Trophoblast cell (in vitro differentiated cells and primary cell): ENCODE results near the gene SLC25A52.

Experiments
- DNase-seq, 2 donors: peaks; one replicate each; pipeline ENCODE4 v3.0.0-alpha.2; 2016
- H2AFZ ChIP-seq: 2 replicates; pipeline ENCODE4 v1.6.1; 2013; ENCODE audit warnings: low read length, moderate library complexity, mild to moderate bottlenecking; ENCODE audit not compliant: insufficient read depth, poor library complexity
- H2AK5ac ChIP-seq: 2 replicates; pipeline ENCODE4 v1.6.1; 2013; ENCODE audit warnings: mild to moderate bottlenecking, low read length
- H2BK120ac ChIP-seq: 2 replicates; pipeline ENCODE4 v1.6.1; 2013; ENCODE audit warnings: low read length, mild to moderate bottlenecking, moderate library complexity; ENCODE audit not compliant: insufficient read depth, poor library complexity
- H2BK12ac ChIP-seq: 2 replicates; pipeline ENCODE4 v1.6.1; 2013; ENCODE audit warnings: mild to moderate bottlenecking, low read length, moderate library complexity
- H2BK5ac ChIP-seq: 2 replicates; pipeline ENCODE4 v1.6.1; 2013; ENCODE audit warnings: low read length, low read depth, moderate library complexity, mild to moderate bottlenecking; ENCODE audit not compliant: poor library complexity
- H3K14ac ChIP-seq: 2 replicates; pipeline ENCODE4 v1.6.1; 2013; ENCODE audit warnings: mild to moderate bottlenecking, low read length
- H3K18ac ChIP-seq: 2 replicates; pipeline ENCODE4 v1.6.1; 2013; ENCODE audit warnings: mild to moderate bottlenecking, low read length
- H3K23ac ChIP-seq: 2 replicates; pipeline ENCODE4 v1.6.1; 2013; ENCODE audit warnings: low read length
- H3K27ac ChIP-seq: 2 replicates; pipeline ENCODE4 v1.5.1; 2013; ENCODE audit warnings: low read depth, mild to moderate bottlenecking, inconsistent platforms, low read length, moderate library complexity
- H3K27me3 ChIP-seq: 2 replicates; pipeline ENCODE4 v1.6.1; 2013; ENCODE audit warnings: inconsistent platforms, mild to moderate bottlenecking, low read length, moderate library complexity; ENCODE audit not compliant: insufficient read depth
- H3K36me3 ChIP-seq, 2 experiments: 1 replicate in 1 of 2; 2 replicates in 1 of 2; pipeline ENCODE4 v1.6.1; 2013; ENCODE audit warnings: low read length in 2 of 2, mild to moderate bottlenecking in 2 of 2, moderate library complexity in 1 of 2; ENCODE audit not compliant: insufficient read depth in 2 of 2, control insufficient read depth in 1 of 2
- H3K4ac ChIP-seq: 2 replicates; pipeline ENCODE4 v1.6.1; 2013; ENCODE audit warnings: low read depth, mild to moderate bottlenecking, low read length, moderate library complexity
- H3K4me1 ChIP-seq, 2 experiments: 1 replicate in 1 of 2; 2 replicates in 1 of 2; pipeline ENCODE4 v1.6.1; 2013; ENCODE audit warnings: low read length in 2 of 2, mild to moderate bottlenecking in 2 of 2, moderate library complexity in 1 of 2; ENCODE audit not compliant: insufficient read depth in 2 of 2, control insufficient read depth in 1 of 2
- H3K4me2 ChIP-seq: 2 replicates; pipeline ENCODE4 v1.6.1; 2013; ENCODE audit warnings: inconsistent platforms, mild to moderate bottlenecking, low read length, moderate library complexity
- H3K4me3 ChIP-seq: 2 replicates; pipeline ENCODE4 v1.5.1; 2013; ENCODE audit warnings: mild to moderate bottlenecking, low read depth, low read length, inconsistent platforms
- H3K79me1 ChIP-seq: one replicate; pipeline ENCODE4 v1.6.1; 2013; ENCODE audit warnings: low read length
- H3K79me2 ChIP-seq: 2 replicates; pipeline ENCODE4 v1.6.1; 2013; ENCODE audit warnings: low read length, mild to moderate bottlenecking; ENCODE audit not compliant: control insufficient read depth, insufficient read depth, poor library complexity
- H3K9ac ChIP-seq: 2 replicates; pipeline ENCODE4 v1.6.1; 2013; ENCODE audit warnings: mild to moderate bottlenecking, low read length
- H3K9me3 ChIP-seq: 2 replicates; pipeline ENCODE4 v1.6.1; 2013; ENCODE audit warnings: low read depth, mild to moderate bottlenecking, control low read depth, inconsistent platforms, low read length; ENCODE audit not compliant: insufficient read depth
- H4K12ac ChIP-seq: 2 replicates; pipeline ENCODE4 v1.6.1; 2013; ENCODE audit warnings: low read depth, mild to moderate bottlenecking, low read length, moderate library complexity
- H4K8ac ChIP-seq: 2 replicates; pipeline ENCODE4 v1.6.1; 2013; ENCODE audit warnings: low read depth, mild to moderate bottlenecking, low read length, moderate library complexity
- H4K91ac ChIP-seq: one replicate; pipeline ENCODE4 v1.6.1; 2013; ENCODE audit warnings: low read depth, mild to moderate bottlenecking, low read length, moderate library complexity
- WGBS: extraction: QIAGEN DNeasy Blood & Tissue Kit; methylation state at CpG from one replicate; pipeline ENCODE4 v1.1.7; 2013; ENCODE audit warnings: missing lambda C conversion rate; ENCODE audit not compliant: insufficient read length, insufficient coverage; ENCODE audit errors: extremely low coverage; 5-methylcytosine and 5-hydroxymethylcytosine counted together

The SLC25A52 gene

DNA sequence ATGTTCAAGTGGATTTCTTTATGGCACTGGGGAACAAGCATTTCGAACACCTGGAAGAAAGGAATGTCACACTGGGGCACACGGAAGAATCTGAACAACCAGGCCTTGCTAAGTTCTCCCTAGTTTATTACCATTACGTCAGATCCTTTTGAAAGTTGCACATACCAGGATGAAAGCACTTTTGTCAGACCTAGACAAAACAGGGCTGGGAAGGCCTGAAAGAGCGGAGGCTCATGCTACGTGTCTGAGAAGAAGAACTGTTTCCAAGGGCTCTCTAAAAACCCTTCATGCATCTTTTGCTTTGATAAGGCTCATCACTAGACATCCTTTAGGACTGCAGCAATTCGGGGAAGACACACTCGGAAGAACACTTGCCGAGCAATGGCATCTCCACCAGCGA lies 15.4 kb upstream of the SLC25A52 start:
- H3K27me3 ChIP-seq = no peaks in the 10 kb centered on the region
- H3K36me3 ChIP-seq = no peaks in the 10 kb centered on the region
- H2BK5ac ChIP-seq = no peak overlapping the region
- no peak overlapping the region for H2AK5ac ChIP-seq
- H3K4me2 ChIP-seq = no peak overlapping the region
- DNase-seq = no peak
- H4K91ac ChIP-seq = no peak overlapping the region
- H2BK12ac ChIP-seq = no peak overlapping the region
- H3K14ac ChIP-seq = no peak overlapping the region
- peaks cover 5% of the 10 kb centered on the region for H3K9me3 ChIP-seq
- H2BK120ac ChIP-seq = no peak overlapping the region
- no peak overlapping the region for H3K4ac ChIP-seq
- H4K8ac ChIP-seq = no peak overlapping the region
- H3K79me2 ChIP-seq = no peaks in the 10 kb centered on the region
- H4K12ac ChIP-seq = no peak overlapping the region
- no peak overlapping the region for H2AFZ ChIP-seq
- no peaks in the 10 kb centered on the region for H3K4me1 ChIP-seq
- H3K4me3 ChIP-seq = no peak overlapping the region
- WGBS = no CpG with 5 or more reads among the region's 9 CpGs
- no peak overlapping the region for H3K23ac ChIP-seq
- H3K9ac ChIP-seq = no peak overlapping the region
- H3K79me1 ChIP-seq = no peaks in the 10 kb centered on the region
- H3K18ac ChIP-seq = no peak overlapping the region
- no peak overlapping the region for H3K27ac ChIP-seq

DNA sequence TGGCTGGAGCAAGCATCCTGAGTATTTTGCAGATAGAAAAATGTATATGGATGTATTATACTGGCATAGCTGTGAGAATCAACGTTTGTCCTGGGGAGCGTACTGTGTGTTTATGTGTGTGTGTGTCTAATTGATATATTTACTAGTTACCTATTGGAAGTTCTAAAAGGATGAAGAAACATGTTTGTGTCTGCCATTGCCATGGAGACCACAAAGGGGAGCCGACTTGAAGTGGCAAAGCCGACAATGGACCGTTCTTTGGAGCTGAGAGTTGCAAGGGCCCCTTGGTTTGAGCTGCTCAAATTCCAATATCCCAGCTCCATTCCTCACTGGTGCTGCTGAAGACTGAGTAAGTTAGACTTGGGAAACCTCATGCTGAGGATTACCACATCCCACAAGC lies 14.3 kb upstream of the SLC25A52 start:
- no peak overlapping the region for H4K8ac ChIP-seq
- no peak overlapping the region for H3K4me2 ChIP-seq
- H3K4ac ChIP-seq = no peak overlapping the region
- no peak overlapping the region for H2AFZ ChIP-seq
- H2BK120ac ChIP-seq = no peak overlapping the region
- DNase-seq = no peak
- no peaks in the 10 kb centered on the region for H3K27me3 ChIP-seq
- no peaks in the 10 kb centered on the region for H3K79me2 ChIP-seq
- no peak overlapping the region for H3K27ac ChIP-seq
- no peaks in the 10 kb centered on the region for H3K79me1 ChIP-seq
- H4K12ac ChIP-seq = no peak overlapping the region
- no peak overlapping the region for H4K91ac ChIP-seq
- no CpG with 5 or more reads among the region's 5 CpGs for WGBS
- no peak overlapping the region for H3K23ac ChIP-seq
- H2BK12ac ChIP-seq = no peak overlapping the region
- no peaks in the 10 kb centered on the region for H3K4me1 ChIP-seq
- no peak overlapping the region for H3K18ac ChIP-seq
- H3K9me3 ChIP-seq = peaks cover 5% of the 10 kb centered on the region
- H3K4me3 ChIP-seq = no peak overlapping the region
- no peak overlapping the region for H2BK5ac ChIP-seq
- H3K9ac ChIP-seq = no peak overlapping the region
- H3K36me3 ChIP-seq = no peaks in the 10 kb centered on the region
- no peak overlapping the region for H2AK5ac ChIP-seq
- no peak overlapping the region for H3K14ac ChIP-seq

DNA sequence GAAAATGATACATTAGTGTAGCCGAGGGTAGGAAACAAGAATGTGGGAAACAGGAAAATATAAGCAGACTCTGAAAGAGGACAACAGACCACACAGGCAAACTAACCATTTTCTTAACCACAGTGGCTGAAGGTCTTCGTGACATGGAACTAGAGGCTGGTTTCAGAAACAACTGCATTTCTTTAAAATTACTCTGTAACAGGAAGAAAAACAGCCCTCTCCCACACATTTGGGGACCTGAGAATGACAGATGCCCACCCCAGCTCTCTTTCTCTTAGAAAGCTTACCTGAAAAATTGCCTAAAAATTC lies 13.8 kb upstream of the SLC25A52 start:
- H3K79me1 ChIP-seq = no peaks in the 10 kb centered on the region
- no peak overlapping the region for H3K27ac ChIP-seq
- H3K9me3 ChIP-seq = peaks cover 3% of the 10 kb centered on the region
- H3K18ac ChIP-seq = no peak overlapping the region
- DNase-seq = no peak
- no peak overlapping the region for H3K4ac ChIP-seq
- H3K23ac ChIP-seq = no peak overlapping the region
- no peak overlapping the region for H4K8ac ChIP-seq
- no peak overlapping the region for H3K14ac ChIP-seq
- H2BK5ac ChIP-seq = no peak overlapping the region
- no peaks in the 10 kb centered on the region for H3K27me3 ChIP-seq
- no peak overlapping the region for H3K9ac ChIP-seq
- H2AK5ac ChIP-seq = no peak overlapping the region
- no peaks in the 10 kb centered on the region for H3K36me3 ChIP-seq
- H2AFZ ChIP-seq = no peak overlapping the region
- no peak overlapping the region for H3K4me2 ChIP-seq
- no peak overlapping the region for H4K12ac ChIP-seq
- no peak overlapping the region for H4K91ac ChIP-seq
- no peaks in the 10 kb centered on the region for H3K4me1 ChIP-seq
- H3K4me3 ChIP-seq = no peak overlapping the region
- WGBS = no CpG with 5 or more reads among the region's 2 CpGs
- no peaks in the 10 kb centered on the region for H3K79me2 ChIP-seq
- no peak overlapping the region for H2BK120ac ChIP-seq
- no peak overlapping the region for H2BK12ac ChIP-seq

DNA sequence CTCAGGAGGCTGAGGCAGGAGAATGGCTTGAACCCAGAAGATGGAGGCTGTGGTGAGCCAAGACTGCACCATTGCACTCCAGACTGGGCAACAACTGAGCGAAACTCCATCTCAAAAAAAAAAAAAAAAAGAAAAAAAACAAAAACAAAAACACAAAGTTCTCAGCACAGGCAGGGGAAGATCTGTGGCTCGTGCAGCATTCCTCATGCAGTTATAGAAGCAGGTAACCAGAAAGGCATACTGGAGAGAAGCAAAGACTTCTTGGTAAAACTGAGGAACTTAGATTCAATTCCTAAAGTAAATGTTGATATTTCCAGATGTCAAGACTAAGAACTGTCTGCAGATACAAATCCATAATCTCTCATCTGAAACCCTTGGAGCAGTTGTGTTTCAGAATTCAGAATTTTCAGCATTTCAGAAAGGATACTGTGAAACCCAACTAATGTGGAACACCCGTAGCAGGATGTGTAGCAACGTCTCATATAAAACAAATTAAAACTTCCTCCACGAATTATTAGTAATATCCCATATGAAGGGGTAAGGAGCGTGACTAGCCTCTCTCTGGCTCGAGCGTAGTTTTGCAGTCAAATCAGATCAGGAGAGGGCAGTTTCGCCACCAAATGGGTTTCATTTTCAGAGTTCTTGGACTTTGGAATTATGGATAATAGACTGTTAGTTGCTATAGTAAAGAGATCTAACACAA lies 13.2 kb upstream of the SLC25A52 start:
- Histone ChIP-seq H3K27me3 (no peaks in the 10 kb centered on the region), H4K8ac (no peak overlapping the region), H3K4me2 (no peak overlapping the region), H3K14ac (no peak overlapping the region), H3K18ac (no peak overlapping the region), H2BK12ac (no peak overlapping the region), H3K9me3 (peaks cover 3% of the 10 kb centered on the region), H4K12ac (no peak overlapping the region), H3K4ac (no peak overlapping the region), H3K79me1 (no peaks in the 10 kb centered on the region), H3K36me3 (no peaks in the 10 kb centered on the region), H3K23ac (no peak overlapping the region), H3K4me1 (no peaks in the 10 kb centered on the region), H3K79me2 (no peaks in the 10 kb centered on the region), H3K9ac (no peak overlapping the region), H2AFZ (no peak overlapping the region), H2BK120ac (no peak overlapping the region), H2BK5ac (no peak overlapping the region), H2AK5ac (no peak overlapping the region), H3K4me3 (no peak overlapping the region), H4K91ac (no peak overlapping the region), H3K27ac (no peak overlapping the region)
- no peak for DNase-seq
- no CpG with 5 or more reads among the region's 9 CpGs for WGBS
